GM18526 (cell line): ENCODE results near the gene HAT1.

Experiments
- POLR2A ChIP-seq: IDR thresholded peaks from 3 replicates; pipeline ENCODE4 v1.6.1; 2011; ENCODE audit not compliant: insufficient read length; ENCODE audit errors: extremely low read depth

The HAT1 gene

GRCh38 chr2:171958475-171958874 lies 36.2 kb downstream of the HAT1 start:
- no peak for TF ChIP-seq POLR2A

DNA sequence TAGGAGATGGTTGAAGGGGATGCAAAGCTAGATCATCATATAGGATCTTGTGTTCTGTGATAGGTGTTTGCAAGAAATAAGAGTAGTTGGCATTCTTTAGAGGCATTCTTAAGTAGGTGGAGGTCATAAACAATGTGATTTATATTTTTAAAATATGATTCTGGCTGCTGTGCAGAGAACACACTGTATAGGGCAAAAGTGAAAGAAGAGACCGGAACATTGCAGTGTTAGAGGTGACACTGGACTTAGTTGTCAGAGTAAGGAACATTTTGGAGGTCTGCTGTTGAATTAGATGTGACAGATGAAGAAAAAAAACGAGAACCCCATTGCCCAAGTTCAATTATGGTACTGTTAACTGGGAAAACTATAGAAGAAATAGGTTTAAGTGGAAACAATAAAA lies 37.7 kb downstream of the HAT1 start:
- TF ChIP-seq POLR2A, result no peak

GRCh38 chr2:171960570-171960969 lies 38.3 kb downstream of the HAT1 start:
- no peak for TF ChIP-seq POLR2A

- no peak for TF ChIP-seq POLR2A
These were observed 40.9 kb downstream of the HAT1 start for GRCh38 chr2:171963198-171963597.

GRCh38 chr2:171964308-171964707 lies 42.0 kb downstream of the HAT1 start:
- TF ChIP-seq POLR2A, result no peak

- no peak for TF ChIP-seq POLR2A
These were observed 43.0 kb downstream of the HAT1 start for GRCh38 chr2:171965238-171965637.

DNA sequence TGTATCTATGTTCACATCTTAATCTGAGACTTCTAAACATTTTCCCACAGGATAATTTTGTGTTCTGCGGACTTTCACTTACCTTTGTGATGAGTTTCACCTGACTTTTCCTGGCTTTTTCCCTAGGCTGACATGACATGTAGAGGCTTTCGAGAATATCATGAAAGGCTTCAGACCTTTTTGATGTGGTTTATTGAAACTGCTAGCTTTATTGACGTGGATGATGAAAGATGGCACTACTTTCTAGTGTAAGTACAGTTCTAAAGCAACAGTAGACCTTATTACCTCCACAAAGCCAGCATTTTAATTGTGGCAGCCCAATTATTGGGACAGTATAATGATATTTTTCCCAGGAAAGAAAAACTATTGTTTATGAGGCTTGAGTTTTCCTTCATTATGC lies 43.4 kb downstream of the HAT1 start:
- TF ChIP-seq POLR2A, result no peak

DNA sequence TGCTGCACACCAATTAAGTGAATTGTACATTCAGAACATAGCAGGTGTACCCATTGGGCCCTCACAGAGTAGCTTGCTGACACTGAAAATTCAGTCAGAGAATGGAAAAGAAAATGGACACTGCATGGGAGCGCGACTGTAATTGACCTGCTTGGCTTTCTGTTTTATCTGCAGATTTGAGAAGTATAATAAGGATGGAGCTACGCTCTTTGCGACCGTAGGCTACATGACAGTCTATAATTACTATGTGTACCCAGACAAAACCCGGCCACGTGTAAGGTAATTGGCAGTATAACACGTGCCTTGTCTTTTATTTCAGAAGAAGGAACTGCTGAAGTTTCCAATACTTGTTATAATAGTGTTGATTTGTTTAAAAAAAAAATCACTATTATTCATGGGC lies 44.0 kb downstream of the HAT1 start:
- TF ChIP-seq POLR2A, result no peak

- no peak for TF ChIP-seq POLR2A
These were observed 44.4 kb downstream of the HAT1 start for GRCh38 chr2:171966688-171967087.

- no peak for TF ChIP-seq POLR2A
These were observed 46.2 kb downstream of the HAT1 start for GRCh38 chr2:171968509-171968908.

GRCh38 chr2:171972329-171972982 lies 50.2 kb downstream of the HAT1 start:
- no peak for TF ChIP-seq POLR2A

DNA sequence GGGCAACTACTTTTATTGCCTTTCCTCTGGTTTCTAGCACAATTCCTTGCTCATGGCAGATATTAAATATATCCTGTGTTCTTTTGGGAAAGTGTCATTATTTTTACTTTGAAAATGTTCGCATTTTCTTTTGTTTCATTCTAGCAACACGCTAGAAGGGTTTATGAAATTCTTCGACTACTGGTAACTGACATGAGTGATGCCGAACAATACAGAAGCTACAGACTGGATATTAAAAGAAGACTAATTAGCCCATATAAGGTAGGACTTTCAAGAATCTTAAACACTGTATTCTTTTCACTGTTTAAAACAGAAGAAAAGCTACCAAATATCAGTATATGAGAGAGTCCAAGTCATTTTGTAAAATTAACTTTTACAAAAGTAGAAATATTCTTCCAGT lies 56.8 kb downstream of the HAT1 start:
- TF ChIP-seq POLR2A, result no peak

DNA sequence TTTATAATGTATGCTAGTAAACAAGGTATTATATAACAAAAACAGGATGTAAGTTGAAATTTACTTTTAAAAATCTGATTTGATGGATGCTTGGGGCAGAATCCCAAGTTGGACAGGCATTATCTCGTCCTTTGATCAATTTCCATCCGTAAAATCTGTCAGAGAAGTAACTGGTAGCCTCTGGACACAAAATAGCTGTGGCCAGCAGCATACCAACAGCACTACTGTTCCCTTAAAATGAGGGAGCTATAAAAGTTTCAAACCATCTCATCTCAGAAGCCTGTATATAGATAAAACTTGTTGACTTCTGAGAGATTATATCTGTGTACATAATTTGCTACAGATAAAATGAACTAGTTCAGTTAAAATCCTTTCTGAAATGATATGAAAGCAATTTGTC lies 62.8 kb downstream of the HAT1 start:
- no peak for TF ChIP-seq POLR2A

GRCh38 chr2:171986778-171987177 lies 64.5 kb downstream of the HAT1 start:
- TF ChIP-seq POLR2A, result no peak

GRCh38 chr2:171991027-171991426 lies 68.8 kb downstream of the HAT1 start:
- no peak for TF ChIP-seq POLR2A

DNA sequence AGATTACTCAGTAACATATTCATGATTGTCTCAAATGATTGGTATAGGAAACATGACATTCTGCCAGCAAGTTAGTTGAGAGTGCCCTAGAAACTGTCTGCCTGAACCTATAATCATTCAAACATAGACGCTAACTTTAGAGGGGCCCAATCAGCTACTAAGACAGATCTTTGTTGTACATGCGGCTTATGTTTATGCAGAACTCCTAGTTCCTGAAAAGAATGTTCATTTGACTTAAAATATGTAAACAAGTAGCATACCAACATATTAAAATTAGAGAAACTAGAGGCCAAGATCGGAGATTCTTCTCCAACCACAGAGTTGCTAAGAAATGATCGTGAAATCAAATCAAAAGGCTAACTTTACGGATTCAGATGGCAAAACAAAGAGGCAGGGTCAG lies 73.3 kb downstream of the HAT1 start:
- no peak for TF ChIP-seq POLR2A

- TF ChIP-seq POLR2A, result no peak
These were observed 73.8 kb downstream of the HAT1 start for GRCh38 chr2:171996021-171996420.
